ENCODE measurements around the gene LACTB.

Gene LACTB, protein sequence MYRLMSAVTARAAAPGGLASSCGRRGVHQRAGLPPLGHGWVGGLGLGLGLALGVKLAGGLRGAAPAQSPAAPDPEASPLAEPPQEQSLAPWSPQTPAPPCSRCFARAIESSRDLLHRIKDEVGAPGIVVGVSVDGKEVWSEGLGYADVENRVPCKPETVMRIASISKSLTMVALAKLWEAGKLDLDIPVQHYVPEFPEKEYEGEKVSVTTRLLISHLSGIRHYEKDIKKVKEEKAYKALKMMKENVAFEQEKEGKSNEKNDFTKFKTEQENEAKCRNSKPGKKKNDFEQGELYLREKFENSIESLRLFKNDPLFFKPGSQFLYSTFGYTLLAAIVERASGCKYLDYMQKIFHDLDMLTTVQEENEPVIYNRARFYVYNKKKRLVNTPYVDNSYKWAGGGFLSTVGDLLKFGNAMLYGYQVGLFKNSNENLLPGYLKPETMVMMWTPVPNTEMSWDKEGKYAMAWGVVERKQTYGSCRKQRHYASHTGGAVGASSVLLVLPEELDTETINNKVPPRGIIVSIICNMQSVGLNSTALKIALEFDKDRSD

DNA sequence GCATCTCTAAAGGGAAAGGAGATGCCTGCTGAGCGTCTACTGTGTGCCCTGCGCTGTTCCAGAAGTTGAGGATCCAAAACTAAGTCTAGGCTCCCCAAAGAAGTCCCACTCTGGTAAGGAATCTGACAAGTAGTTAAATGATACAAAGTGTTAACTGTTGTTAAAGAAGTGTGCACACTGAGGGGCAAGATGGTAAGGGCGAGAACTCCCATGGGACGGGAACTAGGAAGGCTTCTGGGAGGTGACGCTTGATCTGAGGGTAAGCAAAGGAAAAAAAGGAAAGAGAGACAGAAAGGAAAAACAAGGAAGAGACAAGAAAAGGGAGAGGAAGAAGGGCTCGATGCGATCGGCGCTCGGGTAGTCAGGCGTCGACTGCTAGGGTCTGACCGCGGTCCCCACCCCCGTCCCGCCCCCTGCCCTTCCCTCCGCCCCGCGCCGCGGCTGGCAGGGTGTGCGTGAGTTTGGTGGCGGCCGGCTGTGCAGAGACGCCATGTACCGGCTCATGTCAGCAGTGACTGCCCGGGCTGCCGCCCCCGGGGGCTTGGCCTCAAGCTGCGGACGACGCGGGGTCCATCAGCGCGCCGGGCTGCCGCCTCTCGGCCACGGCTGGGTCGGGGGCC, at the start of gene LACTB:
Gene LACTB, plus strand, starts transcription at position 480 of the 620 bp plus-strand sequence. Its CDS starts 11 bp downstream, at position 491.
- peak; percentile 57 to 67 for DNase-seq (ENCODE audit: low read depth in 2 of 2)

DNA sequence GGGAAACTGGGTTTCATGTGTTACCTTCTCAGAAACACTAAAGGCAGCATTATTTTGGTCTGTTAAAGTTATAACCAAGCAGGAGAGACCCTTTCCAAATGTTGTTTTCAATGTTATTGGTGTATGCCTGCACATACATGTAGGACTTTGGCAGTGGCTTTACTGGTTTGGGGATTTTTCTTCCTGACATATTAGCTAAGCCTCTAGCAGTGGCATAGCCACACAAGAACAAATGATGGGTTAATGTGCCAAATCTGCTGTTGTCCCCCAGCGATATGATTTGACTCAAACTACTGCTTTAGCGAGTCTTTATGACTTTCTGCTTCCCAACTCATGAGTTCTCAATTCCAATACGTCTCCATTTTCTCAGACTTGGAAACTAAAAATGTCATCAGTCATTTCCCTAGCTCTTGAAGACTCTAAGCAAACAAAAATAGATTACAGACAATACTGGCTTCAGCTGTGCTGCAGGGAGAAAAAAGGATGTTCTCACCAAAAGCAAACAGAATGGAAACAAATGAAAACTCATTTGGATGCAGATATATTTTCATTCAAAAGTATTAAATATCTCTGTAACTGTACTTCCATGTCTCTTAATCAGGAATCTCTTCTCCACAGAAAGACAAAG, 49.5 kb upstream of the LACTB start:
- DNase-seq (ENCODE audit: low read depth in 2 of 2), result no peak

DNA sequence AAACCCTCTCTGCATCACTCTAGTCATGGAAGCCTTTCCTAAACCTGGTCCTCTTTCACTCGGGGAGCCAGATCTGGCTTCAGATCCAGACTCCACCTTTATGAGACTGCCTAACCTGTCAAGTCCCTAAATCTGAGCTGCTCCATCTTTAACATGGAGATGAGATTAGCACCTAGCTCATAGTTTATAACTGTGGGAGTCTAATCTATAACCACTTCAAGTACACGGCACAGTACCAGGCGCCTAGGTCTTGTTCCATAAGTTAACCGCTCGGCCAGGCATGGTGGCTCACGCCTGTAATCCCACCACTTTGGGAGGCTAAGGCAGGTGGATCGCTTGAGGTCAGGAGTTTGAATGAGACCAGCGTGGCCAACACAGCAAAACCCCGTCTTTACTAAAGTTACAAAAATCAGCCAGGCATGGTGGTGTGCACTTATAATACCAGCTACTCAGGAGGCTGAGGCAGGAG, 48.8 kb upstream of the LACTB start:
- DNase-seq (ENCODE audit: low read depth in 2 of 2), result no peak

DNA sequence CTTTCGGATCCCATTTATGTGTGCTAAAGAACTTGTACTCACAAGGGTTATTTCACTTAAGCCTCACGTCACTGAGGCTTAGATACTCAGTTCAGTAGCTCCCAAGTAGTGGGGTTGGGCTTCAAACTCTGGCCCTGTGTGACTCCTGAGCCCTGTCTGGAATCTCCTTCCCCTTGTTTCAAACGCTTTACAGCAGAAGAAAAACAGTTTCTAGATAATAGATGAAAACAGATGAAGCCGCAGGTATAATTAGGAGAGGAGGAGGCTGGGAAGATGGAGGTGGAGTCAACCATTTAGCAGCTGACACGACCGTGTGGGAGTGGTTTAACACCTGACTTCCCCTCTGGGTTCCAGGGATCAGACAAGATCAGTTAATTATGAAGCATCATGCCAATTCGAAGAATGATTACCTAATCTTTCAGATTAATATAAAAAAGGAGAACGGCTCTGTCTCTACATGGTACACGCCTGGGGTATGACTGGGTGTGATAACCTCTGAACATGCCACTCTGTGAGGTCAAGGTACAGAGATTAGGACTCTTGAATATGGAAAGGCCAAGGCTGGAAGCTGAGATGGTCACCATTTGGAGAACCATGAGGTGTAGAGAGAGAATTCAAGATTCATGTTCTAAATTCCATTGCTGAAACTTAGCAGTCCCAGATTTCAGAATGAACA, 48.0 kb upstream of the LACTB start:
- DNase-seq (ENCODE audit: low read depth in 2 of 2), result no peak

DNA sequence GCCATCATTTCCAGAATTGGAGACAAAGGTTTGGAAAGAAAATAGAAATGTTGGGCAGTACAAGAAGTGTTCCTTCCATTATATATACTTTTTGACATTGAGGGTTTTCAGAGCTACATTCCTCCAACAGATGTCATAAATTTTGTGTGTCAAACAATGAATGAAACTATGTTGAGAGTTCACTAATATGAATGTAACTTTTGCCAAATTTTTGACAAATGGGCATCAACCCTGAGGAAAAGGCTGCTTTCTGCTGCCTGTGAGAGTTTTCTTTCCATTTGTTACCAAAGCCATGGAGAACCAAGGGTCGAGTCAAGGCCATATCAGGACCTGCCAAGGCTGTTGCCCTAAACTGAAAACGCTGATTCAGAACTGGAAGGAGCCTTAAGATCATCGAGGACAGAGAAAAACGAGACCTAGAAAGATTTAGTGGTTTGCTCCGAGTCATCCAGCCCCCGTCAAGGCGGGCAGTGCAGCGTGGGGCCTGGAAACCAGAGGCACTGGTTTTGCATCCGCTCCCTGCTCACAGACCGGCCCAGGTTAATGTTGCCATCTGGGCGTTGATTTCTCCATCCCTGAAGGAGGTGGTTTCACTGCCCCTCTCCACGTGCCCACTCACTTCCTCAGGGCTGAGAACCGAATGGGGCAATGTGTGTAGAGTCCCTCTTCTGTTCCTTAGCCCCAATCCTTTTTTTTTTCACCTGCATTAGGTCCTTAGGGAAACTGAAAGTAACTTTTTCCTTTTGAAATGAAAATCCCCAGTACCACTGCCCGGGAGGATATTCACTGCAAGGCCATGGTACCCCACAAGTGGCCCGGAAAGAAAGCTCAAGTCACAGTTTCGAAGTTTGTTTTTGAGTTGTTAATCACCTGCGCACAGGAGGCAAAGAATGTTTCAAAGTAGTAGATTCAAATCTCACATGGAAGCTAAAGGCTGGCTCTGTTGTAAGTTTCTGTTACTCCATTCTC, 46.4 kb upstream of the LACTB start:
- DNase-seq (ENCODE audit: low read depth in 2 of 2), result no peak

DNA sequence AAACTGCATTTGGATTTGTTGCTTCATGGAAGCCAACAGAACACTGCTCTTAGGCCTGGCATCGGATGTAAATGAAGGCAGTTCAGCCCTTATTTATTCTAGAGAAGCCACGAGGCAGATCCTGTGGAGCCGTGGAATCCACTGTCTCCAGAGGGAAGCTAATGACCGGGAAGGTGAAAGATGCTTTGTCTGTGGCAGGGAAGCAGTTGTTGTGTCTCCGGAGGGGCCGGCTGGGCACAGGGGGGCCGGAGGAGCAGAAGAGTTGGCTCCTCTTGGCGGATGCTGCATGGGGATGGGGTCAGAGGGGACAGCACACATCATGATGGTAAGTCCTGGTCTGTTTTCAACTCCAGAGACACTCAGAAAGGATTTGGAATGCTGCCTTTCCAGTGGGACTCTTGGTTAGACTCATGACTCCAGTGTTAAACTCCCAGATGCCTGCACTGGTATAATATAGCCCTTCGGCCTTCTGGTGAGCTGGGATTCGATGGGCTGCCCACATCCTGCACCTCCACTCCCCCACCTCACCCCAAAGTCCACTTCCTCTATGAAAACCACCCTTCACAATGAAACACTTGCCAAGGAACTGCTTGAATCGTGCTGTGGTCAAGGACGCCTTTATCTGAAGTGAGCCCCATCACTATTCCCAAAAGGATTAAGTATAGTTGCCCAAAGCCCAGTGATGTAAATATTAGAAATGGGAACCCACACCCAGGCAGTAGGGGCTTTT, 45.5 kb upstream of the LACTB start:
- DNase-seq (ENCODE audit: low read depth in 2 of 2), result no peak

DNA sequence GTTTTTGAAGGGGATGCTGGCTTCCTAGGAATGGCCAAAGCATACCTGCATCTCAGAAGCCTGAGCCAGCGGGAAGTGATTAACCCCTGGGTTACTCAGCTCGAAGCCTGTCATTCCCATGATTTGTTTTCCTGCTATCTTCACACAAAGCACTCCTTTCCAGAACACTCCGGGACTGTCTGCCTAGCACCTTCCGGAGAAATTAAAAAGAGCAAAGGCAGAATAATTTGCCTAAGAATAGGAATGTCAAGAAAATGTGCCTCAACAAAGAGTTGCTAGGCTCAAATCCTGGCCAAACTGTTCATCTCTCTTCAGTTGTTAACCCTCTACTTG, 45.0 kb upstream of the LACTB start:
- no peak for DNase-seq (ENCODE audit: low read depth in 2 of 2)

DNA sequence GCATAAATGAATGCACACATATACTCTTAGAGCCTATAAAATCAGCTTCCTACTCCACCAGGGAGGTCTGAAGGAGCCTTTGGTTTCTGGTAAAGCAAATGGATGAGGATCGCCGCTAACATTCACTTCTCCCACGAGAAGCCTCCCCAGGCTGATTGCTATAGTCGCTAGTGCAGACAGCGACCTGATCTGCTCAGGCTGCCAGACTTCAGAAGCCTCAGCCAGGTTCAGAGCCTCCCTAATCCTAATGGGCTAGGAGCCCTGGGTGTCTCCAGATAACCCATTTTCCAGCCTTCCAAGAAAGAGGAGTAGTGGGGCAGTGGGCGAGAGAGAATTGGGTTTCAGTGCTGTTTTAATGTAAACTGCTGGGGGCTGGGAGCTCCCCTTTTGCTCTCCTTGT, 43.7 kb upstream of the LACTB start:
- no peak for DNase-seq (ENCODE audit: low read depth in 2 of 2)

DNA sequence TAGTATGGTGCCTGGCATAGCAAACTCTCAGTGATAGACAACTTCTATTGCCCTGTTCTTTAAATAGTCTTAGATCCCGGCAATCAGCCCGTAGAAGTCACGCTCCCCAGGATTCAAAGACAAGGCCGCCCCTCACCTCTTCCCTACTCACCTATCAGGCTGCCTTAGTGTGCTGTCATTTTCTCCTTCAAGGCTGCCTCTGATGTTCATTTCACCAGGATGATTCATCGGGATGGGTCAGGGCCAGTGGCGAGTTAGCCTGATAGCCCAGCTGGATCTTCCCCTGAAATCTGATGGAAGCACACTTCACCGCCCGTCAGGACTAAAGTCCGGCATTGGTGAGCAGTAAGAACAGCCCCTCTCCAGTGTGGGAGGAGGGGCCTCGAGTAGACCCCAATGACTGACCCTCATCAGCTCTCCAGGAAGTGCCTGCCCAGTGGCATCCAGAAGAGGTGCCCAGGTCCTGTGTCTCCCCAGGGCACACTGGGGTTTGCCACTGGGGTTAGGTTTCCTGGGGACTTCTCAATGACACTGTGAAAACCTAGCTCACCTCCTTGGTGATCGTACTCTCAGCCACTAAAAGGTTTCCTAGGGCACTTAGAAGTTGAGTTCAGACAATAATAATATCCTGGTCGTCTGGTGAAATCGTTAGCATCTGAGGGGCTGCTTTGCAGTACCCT, 41.6 kb upstream of the LACTB start:
- no peak for DNase-seq (ENCODE audit: low read depth in 2 of 2)

DNA sequence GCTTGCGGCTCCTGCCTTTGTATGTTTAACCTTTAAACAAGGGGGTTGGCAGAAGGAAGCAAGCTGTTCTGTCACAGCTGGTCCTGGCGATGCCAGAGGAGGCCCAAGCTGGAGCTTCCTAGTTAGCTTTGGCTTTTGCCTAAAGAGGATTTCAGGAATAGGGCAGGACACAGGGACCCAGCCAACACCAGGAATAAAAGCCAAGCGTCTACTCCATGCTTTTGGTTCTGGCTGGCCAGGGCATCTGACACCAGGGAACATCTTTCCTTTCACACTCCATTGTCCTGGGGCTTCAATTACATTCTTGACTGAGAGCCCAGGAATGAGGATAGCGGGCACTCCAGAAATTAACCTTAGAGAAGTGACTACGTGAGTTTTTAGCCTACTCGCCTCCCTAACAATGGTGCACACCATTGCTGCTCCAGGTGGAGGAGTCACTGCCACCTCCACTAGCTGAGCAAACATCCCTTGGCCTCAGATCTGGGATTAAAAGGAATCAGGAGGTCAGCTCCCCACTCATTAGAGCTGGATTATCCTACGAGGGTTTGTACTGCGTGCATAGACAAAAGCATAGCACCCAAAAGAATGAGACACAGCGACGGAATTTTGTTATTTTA, 40.9 kb upstream of the LACTB start:
- DNase-seq (ENCODE audit: low read depth in 2 of 2), result no peak

DNA sequence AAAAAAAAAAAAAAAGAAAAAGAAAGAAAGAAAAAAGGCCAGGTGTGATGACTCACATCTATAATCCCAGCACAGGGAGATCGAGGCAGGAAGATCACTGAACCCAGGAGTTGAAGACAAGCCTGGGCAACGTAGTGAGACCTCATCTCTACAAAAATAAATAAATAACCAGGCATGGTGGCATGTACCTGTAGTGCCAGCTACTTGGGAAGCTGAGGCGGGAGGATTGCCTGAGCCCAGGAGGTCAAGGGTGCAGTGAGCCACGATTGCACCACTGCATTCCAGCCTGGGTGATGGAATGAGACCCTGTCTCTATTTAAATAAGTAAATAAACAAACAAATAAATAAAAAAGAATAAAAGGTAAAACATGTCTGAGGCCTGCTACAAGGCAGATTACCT, 39.3 kb upstream of the LACTB start:
- no peak for DNase-seq (ENCODE audit: low read depth in 2 of 2)

DNA sequence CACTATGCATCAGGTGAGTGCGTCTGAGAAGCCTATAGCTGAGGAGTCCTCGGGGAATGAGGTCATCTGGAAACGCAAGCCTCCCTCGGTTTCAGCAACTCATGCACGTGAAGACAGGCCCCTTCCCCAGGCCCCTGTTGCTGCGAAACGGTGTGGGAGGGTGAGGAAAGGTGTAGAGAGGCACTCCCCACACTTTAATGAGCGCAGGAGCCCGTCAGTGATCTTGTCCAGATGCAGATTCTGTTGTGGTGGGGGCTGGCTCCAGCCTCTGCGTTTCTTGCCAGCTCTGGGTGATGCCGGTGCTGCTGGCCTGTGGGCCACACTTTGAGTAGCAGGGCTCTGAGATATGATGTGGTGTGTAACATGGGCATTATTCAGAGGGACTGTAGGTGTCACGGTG, 38.6 kb upstream of the LACTB start:
- DNase-seq (ENCODE audit: low read depth in 2 of 2), result no peak

DNA sequence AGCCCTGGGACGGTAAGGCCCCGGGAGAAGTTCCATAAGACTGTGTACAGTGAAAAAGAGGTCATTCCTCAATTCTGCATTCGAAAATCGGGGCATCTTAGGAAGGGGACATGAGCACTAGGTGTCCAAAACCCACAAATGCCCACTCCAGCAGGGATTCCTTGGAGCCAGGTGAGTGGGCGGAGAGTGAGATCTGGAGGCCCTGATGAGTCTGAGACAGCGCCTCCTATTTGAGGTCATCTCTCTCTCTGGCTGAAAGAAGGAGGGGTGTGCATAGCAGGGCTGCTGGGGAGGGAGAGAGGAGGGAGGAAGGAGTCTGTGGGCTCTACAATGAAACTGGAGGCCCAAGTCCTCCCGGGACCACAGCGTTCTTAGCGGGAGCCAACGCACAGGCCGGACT, 38.1 kb upstream of the LACTB start:
- DNase-seq (ENCODE audit: low read depth in 2 of 2), result no peak

DNA sequence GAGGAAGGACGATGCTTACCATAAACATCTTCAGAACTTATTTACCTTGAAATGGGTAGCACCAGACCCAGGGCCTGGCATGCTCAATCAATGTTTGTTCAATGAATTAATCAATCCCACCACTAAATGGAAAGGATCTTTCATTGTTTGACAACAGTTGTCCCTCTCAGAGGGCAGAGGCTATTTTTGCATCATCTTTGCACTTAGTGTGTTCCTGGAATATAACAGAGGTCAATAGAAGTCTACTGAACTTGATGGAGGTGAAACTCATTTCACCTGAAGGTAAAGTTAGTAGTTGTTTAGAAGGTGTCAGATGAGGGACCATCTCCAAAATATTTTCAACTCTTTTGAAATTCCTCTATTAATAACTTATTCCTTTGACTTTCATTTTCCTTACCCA, 36.9 kb upstream of the LACTB start:
- DNase-seq (ENCODE audit: low read depth in 2 of 2), result no peak

DNA sequence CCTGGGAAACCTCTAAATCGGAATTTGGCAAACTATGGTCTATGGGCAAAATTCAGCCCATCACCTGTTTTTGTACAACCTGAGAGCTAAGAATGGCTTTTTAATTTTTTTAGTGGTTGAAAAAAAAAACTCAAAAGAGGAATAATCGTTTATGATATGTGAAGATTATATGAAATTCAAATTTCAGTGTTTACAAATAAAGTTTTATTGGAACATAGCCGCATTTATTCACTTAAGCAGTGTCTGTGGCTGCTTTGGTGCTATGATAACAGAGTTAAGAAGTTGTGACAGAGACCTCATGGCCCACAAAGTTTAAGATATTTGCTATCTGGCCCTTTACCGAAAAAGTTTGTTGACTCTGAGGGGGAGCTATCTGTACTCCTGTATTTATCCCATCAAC, 36.4 kb upstream of the LACTB start:
- DNase-seq (ENCODE audit: low read depth in 2 of 2), result no peak

DNA sequence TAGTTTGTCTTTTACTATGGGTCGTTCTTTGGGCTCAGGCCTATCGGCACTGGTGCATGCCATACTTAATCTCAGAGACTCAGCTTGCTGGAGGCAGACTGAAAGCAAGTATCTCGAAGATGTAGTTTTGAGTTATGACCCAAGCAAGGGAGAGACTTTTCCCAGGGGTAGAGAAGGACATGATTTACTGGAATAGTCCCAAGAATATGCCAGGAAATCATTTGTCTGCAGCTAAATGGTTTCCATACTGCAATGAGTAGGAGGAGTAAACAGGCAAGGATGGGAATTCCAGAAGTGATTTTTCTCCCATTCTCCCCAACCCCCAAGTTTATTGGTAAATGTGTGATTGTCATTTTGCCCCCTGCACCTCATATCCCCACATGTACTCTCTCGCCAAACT, 35.4 kb upstream of the LACTB start:
- no peak for DNase-seq (ENCODE audit: low read depth in 2 of 2)

DNA sequence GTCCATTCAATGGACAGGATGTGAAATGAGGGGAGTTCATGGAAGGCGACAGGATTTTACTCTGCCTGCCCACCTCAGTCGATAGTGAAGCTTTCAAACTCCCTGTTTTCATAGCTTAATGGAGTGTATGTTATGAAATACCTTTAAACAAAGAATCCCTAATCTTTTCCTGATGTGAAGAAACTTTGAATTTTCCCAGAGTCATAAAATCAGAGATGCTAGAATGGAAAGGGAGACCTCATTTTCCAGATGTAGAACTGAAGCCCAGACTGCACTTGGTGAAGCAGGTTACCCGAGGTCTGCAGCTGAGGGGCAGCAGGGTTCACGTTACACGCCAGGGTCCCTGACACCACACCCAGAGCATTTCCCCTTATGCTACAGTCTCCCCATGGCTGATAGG, 34.7 kb upstream of the LACTB start:
- no peak for DNase-seq (ENCODE audit: low read depth in 2 of 2)

DNA sequence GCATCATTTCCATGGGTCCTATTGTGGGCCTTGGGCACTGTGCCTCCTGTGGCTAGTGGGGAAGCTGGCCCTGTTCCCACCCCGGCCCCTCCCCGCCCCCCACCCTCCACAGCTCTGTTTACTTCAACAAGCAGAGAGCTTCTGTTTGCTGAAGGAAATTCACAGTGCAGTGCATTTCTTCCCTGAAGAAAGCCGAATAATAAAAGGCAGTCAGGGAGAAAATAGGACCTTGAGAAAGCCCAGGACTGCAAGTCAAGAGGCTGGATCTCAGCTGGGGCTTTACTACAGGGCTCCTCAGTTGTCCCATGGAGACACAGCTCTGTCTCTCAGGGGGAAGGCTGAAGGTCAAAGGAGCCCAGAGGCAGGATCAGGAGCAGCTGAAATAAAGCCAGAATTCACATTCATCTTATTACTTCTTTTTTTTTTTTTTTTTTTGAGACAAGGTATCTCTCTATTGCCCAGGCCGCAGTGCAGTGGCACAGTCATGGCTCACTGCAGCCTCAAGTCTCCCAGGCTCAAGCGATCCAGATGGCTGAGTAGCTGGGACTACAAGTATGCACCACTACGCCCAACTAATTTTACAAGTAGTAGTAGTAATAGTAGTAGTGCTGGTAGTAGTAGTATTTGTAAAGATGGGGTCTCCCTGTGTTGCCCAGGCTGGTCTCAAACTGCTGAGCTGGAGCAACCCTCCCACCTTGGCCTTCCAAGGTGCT, 33.0 kb upstream of the LACTB start:
- no peak for DNase-seq (ENCODE audit: low read depth in 2 of 2)

All from stimulated activated CD4-positive, alpha-beta T cell treated with anti-CD3 and anti-CD28 coated beads, Interleukin-12 subunit alpha, Interleukin-12 subunit beta, amount 100 ng/mL, for 24 hours (primary cell).